Measurements from ENCODE around the gene GJE1.

The GJE1 gene

GRCh38 chr6:142152746-142153145, 20.0 kb downstream of the GJE1 start:
- Histone ChIP-seq H3K27me3 (ENCODE audit: insufficient read depth, low read depth) (no peaks in the 10 kb centered on the region), H4K20me1 (ENCODE audit: insufficient read depth) (0 out of 2 replicates have a peak, but pooled peaks cover 8% of the 10 kb centered on the region), H3K4me1 (ENCODE audit: low read depth, poor library complexity, severe bottlenecking) (peaks cover 26% of the 10 kb centered on the region), H3K4me2 (no peak overlapping the region), H3K9ac (no peak overlapping the region), H3K36me3 (ENCODE audit: insufficient read depth) (no peaks in the 10 kb centered on the region), H2AFZ (ENCODE audit: low read depth) (no peak overlapping the region), H3K79me2 (ENCODE audit: insufficient read depth, low read depth) (peaks cover 88% of the 10 kb centered on the region), H3K4me3 (IDR thresholded peaks at IDR 0.05; ENCODE audit: insufficient read depth, low read depth, low read length) (no peak overlapping the region), H3K27ac (no peak overlapping the region)
- no peak for TF ChIP-seq CTCF (conservative IDR thresholded peaks at IDR 0.05; ENCODE audit: low read depth, low read length)

- no peak for TF ChIP-seq CTCF (conservative IDR thresholded peaks at IDR 0.05; ENCODE audit: low read depth, low read length)
- peaks cover 86% of the 10 kb centered on the region for H3K79me2 ChIP-seq (ENCODE audit: insufficient read depth, low read depth)
- H3K4me3 ChIP-seq (IDR thresholded peaks at IDR 0.05; ENCODE audit: insufficient read depth, low read depth, low read length): no peak overlapping the region
- H3K4me1 ChIP-seq (ENCODE audit: low read depth, poor library complexity, severe bottlenecking): peaks cover 22% of the 10 kb centered on the region
- no peak overlapping the region for H2AFZ ChIP-seq (ENCODE audit: low read depth)
- no peak overlapping the region for H3K27ac ChIP-seq
- H3K36me3 ChIP-seq (ENCODE audit: insufficient read depth): no peaks in the 10 kb centered on the region
- H3K4me2 ChIP-seq: no peak overlapping the region
- no peak overlapping the region for H3K9ac ChIP-seq
- no peaks in the 10 kb centered on the region for H3K27me3 ChIP-seq (ENCODE audit: insufficient read depth, low read depth)
- 0 out of 2 replicates have a peak, but pooled peaks cover 8% of the 10 kb centered on the region for H4K20me1 ChIP-seq (ENCODE audit: insufficient read depth)
Observed at GRCh38 chr6:142153196-142153595, 20.5 kb downstream of the GJE1 start.

GRCh38 chr6:142154336-142154735, 21.6 kb downstream of the GJE1 start:
- Histone ChIP-seq H3K27ac (no peak overlapping the region), H3K36me3 (ENCODE audit: insufficient read depth) (no peaks in the 10 kb centered on the region), H3K4me2 (no peak overlapping the region), H4K20me1 (ENCODE audit: insufficient read depth) (0 out of 2 replicates have a peak, but pooled peaks cover 8% of the 10 kb centered on the region), H3K4me3 (IDR thresholded peaks at IDR 0.05; ENCODE audit: insufficient read depth, low read depth, low read length) (no peak overlapping the region), H3K27me3 (ENCODE audit: insufficient read depth, low read depth) (no peaks in the 10 kb centered on the region), H3K79me2 (ENCODE audit: insufficient read depth, low read depth) (peaks cover 80% of the 10 kb centered on the region), H2AFZ (ENCODE audit: low read depth) (no peak overlapping the region), H3K4me1 (ENCODE audit: low read depth, poor library complexity, severe bottlenecking) (peaks cover 11% of the 10 kb centered on the region), H3K9ac (no peak overlapping the region)
- no peak for TF ChIP-seq CTCF (conservative IDR thresholded peaks at IDR 0.05; ENCODE audit: low read depth, low read length)

GRCh38 chr6:142155091-142155490, 22.4 kb downstream of the GJE1 start:
- TF ChIP-seq CTCF (conservative IDR thresholded peaks at IDR 0.05; ENCODE audit: low read depth, low read length): no peak
- Histone ChIP-seq H3K27me3 (ENCODE audit: insufficient read depth, low read depth) (no peaks in the 10 kb centered on the region), H3K4me2 (no peak overlapping the region), H3K27ac (no peak overlapping the region), H3K36me3 (ENCODE audit: insufficient read depth) (no peaks in the 10 kb centered on the region), H3K4me1 (ENCODE audit: low read depth, poor library complexity, severe bottlenecking) (peaks cover 6% of the 10 kb centered on the region), H3K4me3 (IDR thresholded peaks at IDR 0.05; ENCODE audit: insufficient read depth, low read depth, low read length) (no peak overlapping the region), H2AFZ (ENCODE audit: low read depth) (no peak overlapping the region), H4K20me1 (ENCODE audit: insufficient read depth) (0 out of 2 replicates have a peak, but pooled peaks cover 8% of the 10 kb centered on the region), H3K79me2 (ENCODE audit: insufficient read depth, low read depth) (peaks cover 79% of the 10 kb centered on the region), H3K9ac (no peak overlapping the region)

Data from KMS-11 (cell line).